Lung microvascular endothelial cell (primary cell): ENCODE measurements around the gene KHK. TPM values are rescaled to one million over a fixed set of nuclear protein-coding genes. Genes with fewer than 3 reads are reported as not detected.
A peak's percentile ranks its signal among the peaks of the same experiment; 100 is the strongest.

Source experiments
- DNase-seq, 2 donors: peaks; one replicate each; pipeline versions ENCODE4 v3.0.0 to v3.0.0-alpha.2; 2010; ENCODE audit warnings: low read depth in 2 of 2
- total RNA-seq: library from RNA; depleted of rRNA; stranded (reverse); fragments of >200 nt; gene quantifications from 2 replicates; pipeline ENCODE4 v1.2.1, GENCODE V29; 2014

The KHK gene
- total RNA-seq, 1 donor from 2014 or later: 3.4 TPM

GRCh38 chr2:27126252-27126710, 39.7 kb downstream of the KHK start:
- no peak for DNase-seq

- DNase-seq: no peak
Measured at GRCh38 chr2:27127883-27128667, 41.5 kb downstream of the KHK start.

GRCh38 chr2:27128668-27129571, 42.3 kb downstream of the KHK start:
- DNase-seq: no peak

GRCh38 chr2:27130396-27130795, 43.8 kb downstream of the KHK start:
- DNase-seq: no peak

GRCh38 chr2:27131429-27131828, 44.9 kb downstream of the KHK start:
- DNase-seq: no peak

GRCh38 chr2:27133195-27133875, 46.8 kb downstream of the KHK start:
- peak in 1 of 2 donors; percentile 10 for DNase-seq

- peak; percentile 94 to 97 for DNase-seq
Measured at GRCh38 chr2:27133905-27134780, 47.6 kb downstream of the KHK start, which contains the start of gene PREB. PREB (minus strand) TSS chr2:27134636; CDS start chr2:27134421, 215 bp downstream.

- no peak for DNase-seq
Measured at GRCh38 chr2:27134781-27135477, 48.4 kb downstream of the KHK start.

- DNase-seq: no peak
Measured at GRCh38 chr2:27135478-27135955, 48.9 kb downstream of the KHK start.

- no peak for DNase-seq
Measured at GRCh38 chr2:27136751-27137150, 50.2 kb downstream of the KHK start.

- DNase-seq: no peak
Measured at GRCh38 chr2:27137322-27137935, 50.9 kb downstream of the KHK start.

GRCh38 chr2:27138111-27138510, 51.5 kb downstream of the KHK start:
- no peak for DNase-seq

- no peak for DNase-seq
Measured at GRCh38 chr2:27139310-27139709, 52.7 kb downstream of the KHK start, which contains the start of gene PRR30. PRR30 (minus strand) TSS chr2:27139410; CDS start chr2:27138329, 1,081 bp downstream.

- DNase-seq: no peak
Measured at GRCh38 chr2:27143285-27143684, 56.7 kb downstream of the KHK start.

- no peak for DNase-seq
Measured at GRCh38 chr2:27145682-27146081, 59.1 kb downstream of the KHK start.

- no peak for DNase-seq
Measured at GRCh38 chr2:27147935-27148334, 61.4 kb downstream of the KHK start.

GRCh38 chr2:27148801-27149439, 62.3 kb downstream of the KHK start, which contains the start of gene TCF23:
TCF23 (plus strand) TSS chr2:27149004; CDS start chr2:27149134, 130 bp downstream.
- no peak for DNase-seq

GRCh38 chr2:27149570-27150405, 63.2 kb downstream of the KHK start:
- DNase-seq: no peak
